Astrocyte (in vitro differentiated cells and primary cell): ENCODE measurements around the gene EXOC3. TPM values are rescaled to one million over a fixed set of nuclear protein-coding genes. Genes with fewer than 3 reads are reported as not detected.

Source experiments
- DNase-seq: peaks from one replicate; pipeline ENCODE4 v3.0.0-alpha.2; 2010; ENCODE audit warnings: low read depth
- FAIRE-seq: peaks from 2 replicates; lab custom pipeline; 2011; peaks lifted over from hg19 to GRCh38; lab: Jason Lieb, UNC
- H2AFZ ChIP-seq: 2 replicates; pipeline ENCODE4 v1.6.0; 2012; ENCODE audit warnings: low read depth, low read length, inconsistent platforms
- H3K27ac ChIP-seq: 2 replicates; pipeline ENCODE4 v1.5.1; 2011; ENCODE audit warnings: low read depth, low read length, inconsistent platforms
- H3K27me3 ChIP-seq: 2 replicates; pipeline ENCODE4 v1.6.0; 2011; ENCODE audit warnings: low read length, inconsistent platforms; ENCODE audit not compliant: insufficient read depth
- H3K36me3 ChIP-seq: 2 replicates; pipeline ENCODE4 v1.5.1; 2011; ENCODE audit warnings: low read length, inconsistent platforms; ENCODE audit not compliant: insufficient read depth
- H3K4me1 ChIP-seq: 2 replicates; pipeline ENCODE4 v1.5.1; 2011; ENCODE audit warnings: low read length, inconsistent platforms; ENCODE audit not compliant: insufficient read depth
- H3K4me2 ChIP-seq: 2 replicates; pipeline ENCODE4 v1.6.0; 2012; ENCODE audit warnings: low read length, inconsistent platforms
- H3K4me3 ChIP-seq: 2 replicates; pipeline ENCODE4 v1.5.1; 2011; ENCODE audit warnings: low read depth, mild to moderate bottlenecking, low read length, inconsistent platforms; ENCODE audit not compliant: insufficient read depth
- H3K79me2 ChIP-seq: 2 replicates; pipeline ENCODE4 v1.6.0; 2012; ENCODE audit warnings: mild to moderate bottlenecking, low read length, inconsistent platforms; ENCODE audit not compliant: insufficient read depth
- H3K9ac ChIP-seq: 2 replicates; pipeline ENCODE4 v1.6.0; 2012; ENCODE audit warnings: mild to moderate bottlenecking, low read length, inconsistent platforms
- H3K9me3 ChIP-seq: 2 replicates; pipeline ENCODE4 v1.5.1; 2012; ENCODE audit warnings: low read depth, mild to moderate bottlenecking, low read length, inconsistent platforms; ENCODE audit not compliant: insufficient read depth
- H4K20me1 ChIP-seq: 2 replicates; pipeline ENCODE4 v1.6.0; 2012; ENCODE audit warnings: low read length, inconsistent platforms; ENCODE audit not compliant: insufficient read depth
- H3K27ac Mint-ChIP-seq: one replicate; pipeline ENCODE4 v1.8.0; 2021; ENCODE audit warnings: mild to moderate bottlenecking, mixed read lengths; ENCODE audit not compliant: unreplicated experiment
- H3K27me3 Mint-ChIP-seq: one replicate; pipeline ENCODE4 v1.8.0; 2021; ENCODE audit warnings: low read depth, mixed read lengths; ENCODE audit not compliant: unreplicated experiment
- H3K36me3 Mint-ChIP-seq: one replicate; pipeline ENCODE4 v1.8.0; 2021; ENCODE audit warnings: low read depth, mixed read lengths; ENCODE audit not compliant: unreplicated experiment
- H3K4me1 Mint-ChIP-seq: one replicate; pipeline ENCODE4 v1.8.0; 2021; ENCODE audit warnings: low read depth, mixed read lengths; ENCODE audit not compliant: unreplicated experiment
- H3K4me3 Mint-ChIP-seq: one replicate; pipeline ENCODE4 v1.8.0; 2021; ENCODE audit warnings: mild to moderate bottlenecking, moderate library complexity, mixed read lengths; ENCODE audit not compliant: unreplicated experiment
- H3K9me3 Mint-ChIP-seq: one replicate; pipeline ENCODE4 v1.8.0; 2021; ENCODE audit warnings: mild to moderate bottlenecking, mixed read lengths; ENCODE audit not compliant: unreplicated experiment
- EZH2 ChIP-seq: IDR thresholded peaks from 2 replicates; pipeline ENCODE4 v1.6.1; 2012; ENCODE audit warnings: mild to moderate bottlenecking, low read length, inconsistent platforms; ENCODE audit not compliant: insufficient read depth
- total RNA-seq: library from RNA; stranded (reverse); gene quantifications from 2 replicates; pipeline ENCODE4 v1.2.1, GENCODE V29; 2021
- TF ChIP-seq, protein P1 (sequence below): IDR thresholded peaks from 2 replicates; pipeline ENCODE4 v1.5.1; 2011; ENCODE audit warnings: low read depth, mild to moderate bottlenecking, inconsistent platforms, low read length, moderate library complexity; ENCODE audit not compliant: insufficient read depth

The EXOC3 gene
- total RNA-seq, 1 donor from 2014 or later = 37.9 TPM

GRCh38 chr5:422323-423232, 20.4 kb upstream of the EXOC3 start:
- no peak overlapping the region for H3K4me3 ChIP-seq
- no peaks in the 10 kb centered on the region for H3K36me3 ChIP-seq
- no peak overlapping the region for H2AFZ ChIP-seq
- Mint-ChIP-seq H3K27me3 (peaks cover 2% of the 10 kb centered on the region), H3K4me3 (no peak overlapping the region), H3K36me3 (peaks cover 20% of the 10 kb centered on the region), H3K4me1 (peaks cover 9% of the 10 kb centered on the region), H3K9me3 (peaks cover 1% of the 10 kb centered on the region), H3K27ac (no peak overlapping the region)
- no peaks in the 10 kb centered on the region for H3K79me2 ChIP-seq
- no peak overlapping the region for H3K4me2 ChIP-seq
- H3K27me3 ChIP-seq = no peaks in the 10 kb centered on the region
- TF ChIP-seq, protein P1, sequence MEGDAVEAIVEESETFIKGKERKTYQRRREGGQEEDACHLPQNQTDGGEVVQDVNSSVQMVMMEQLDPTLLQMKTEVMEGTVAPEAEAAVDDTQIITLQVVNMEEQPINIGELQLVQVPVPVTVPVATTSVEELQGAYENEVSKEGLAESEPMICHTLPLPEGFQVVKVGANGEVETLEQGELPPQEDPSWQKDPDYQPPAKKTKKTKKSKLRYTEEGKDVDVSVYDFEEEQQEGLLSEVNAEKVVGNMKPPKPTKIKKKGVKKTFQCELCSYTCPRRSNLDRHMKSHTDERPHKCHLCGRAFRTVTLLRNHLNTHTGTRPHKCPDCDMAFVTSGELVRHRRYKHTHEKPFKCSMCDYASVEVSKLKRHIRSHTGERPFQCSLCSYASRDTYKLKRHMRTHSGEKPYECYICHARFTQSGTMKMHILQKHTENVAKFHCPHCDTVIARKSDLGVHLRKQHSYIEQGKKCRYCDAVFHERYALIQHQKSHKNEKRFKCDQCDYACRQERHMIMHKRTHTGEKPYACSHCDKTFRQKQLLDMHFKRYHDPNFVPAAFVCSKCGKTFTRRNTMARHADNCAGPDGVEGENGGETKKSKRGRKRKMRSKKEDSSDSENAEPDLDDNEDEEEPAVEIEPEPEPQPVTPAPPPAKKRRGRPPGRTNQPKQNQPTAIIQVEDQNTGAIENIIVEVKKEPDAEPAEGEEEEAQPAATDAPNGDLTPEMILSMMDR = no peak
- no peak for TF ChIP-seq EZH2
- no peak overlapping the region for H3K27ac ChIP-seq
- DNase-seq (no peak), FAIRE-seq (no peak)
- H3K4me1 ChIP-seq = no peaks in the 10 kb centered on the region
- no peaks in the 10 kb centered on the region for H3K9me3 ChIP-seq
- peaks cover 3% of the 10 kb centered on the region for H4K20me1 ChIP-seq
- H3K9ac ChIP-seq = no peak overlapping the region

GRCh38 chr5:423233-423565, 19.8 kb upstream of the EXOC3 start:
- H3K27me3 ChIP-seq = no peaks in the 10 kb centered on the region
- H2AFZ ChIP-seq = no peak overlapping the region
- Mint-ChIP-seq H3K4me3 (no peak overlapping the region), H3K27ac (no peak overlapping the region), H3K27me3 (peaks cover 2% of the 10 kb centered on the region), H3K36me3 (peaks cover 20% of the 10 kb centered on the region), H3K9me3 (peaks cover 1% of the 10 kb centered on the region), H3K4me1 (peaks cover 5% of the 10 kb centered on the region)
- no peak overlapping the region for H3K9ac ChIP-seq
- no peak overlapping the region for H3K4me3 ChIP-seq
- H3K36me3 ChIP-seq = no peaks in the 10 kb centered on the region
- H3K4me1 ChIP-seq = no peaks in the 10 kb centered on the region
- FAIRE-seq (no peak), DNase-seq (no peak)
- no peak overlapping the region for H3K27ac ChIP-seq
- TF ChIP-seq EZH2 = no peak
- TF ChIP-seq, protein P1 = no peak
- H3K79me2 ChIP-seq = no peaks in the 10 kb centered on the region
- H3K4me2 ChIP-seq = no peak overlapping the region
- H3K9me3 ChIP-seq = no peaks in the 10 kb centered on the region
- no peaks in the 10 kb centered on the region for H4K20me1 ChIP-seq
